Measurements from ENCODE around the gene RPTOR.

RPTOR gene

DNA sequence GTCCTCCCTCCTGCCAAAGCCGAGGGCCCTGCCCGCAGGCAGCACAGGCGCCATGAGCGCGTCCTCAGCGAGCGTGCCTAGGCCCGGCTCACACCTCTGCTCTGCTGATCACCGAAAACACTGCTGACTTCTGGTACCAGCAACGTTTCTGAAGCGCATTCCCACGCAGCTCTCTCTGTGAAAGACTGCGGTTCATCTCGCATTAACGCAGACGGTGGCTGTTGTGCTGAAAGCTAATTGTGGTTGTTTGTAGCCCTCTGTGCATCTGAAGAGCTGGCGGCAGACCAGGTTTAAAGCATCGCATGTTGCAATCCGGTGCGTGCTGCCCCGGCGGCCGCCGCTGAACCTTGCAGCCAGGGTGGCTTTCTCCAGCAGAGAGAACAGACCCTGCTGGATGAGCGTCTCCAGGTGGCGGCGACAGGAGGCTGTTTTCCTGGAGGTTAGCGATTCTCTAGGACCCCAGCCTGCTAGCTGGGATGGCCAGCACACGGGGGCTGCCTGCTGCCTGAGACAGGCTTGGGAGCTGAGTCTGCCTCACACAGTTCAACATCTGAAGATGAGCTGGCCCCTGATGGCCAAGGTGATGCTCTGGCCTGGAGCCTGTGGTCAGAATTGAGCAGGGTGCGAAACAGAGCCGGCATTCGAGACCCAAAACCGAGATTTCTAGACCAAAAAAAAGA, 397.2 kb downstream of the RPTOR start:
- no peak overlapping the region for H3K4me3 ChIP-seq (ENCODE audit: low read length)
- H3K36me3 ChIP-seq (ENCODE audit: control insufficient read depth, insufficient read depth, low read length) = no peaks in the 10 kb centered on the region
- no peaks in the 10 kb centered on the region for H3K27me3 ChIP-seq (ENCODE audit: control insufficient read depth, insufficient read depth, low read length)
- no peaks in the 10 kb centered on the region for H3K9me3 ChIP-seq (ENCODE audit: control insufficient read depth, low read length)
- H3K4me1 ChIP-seq (ENCODE audit: control insufficient read depth, insufficient read depth, low read length) = peaks cover 5% of the 10 kb centered on the region
- no peak overlapping the region for H3K9ac ChIP-seq (ENCODE audit: low read length)

DNA sequence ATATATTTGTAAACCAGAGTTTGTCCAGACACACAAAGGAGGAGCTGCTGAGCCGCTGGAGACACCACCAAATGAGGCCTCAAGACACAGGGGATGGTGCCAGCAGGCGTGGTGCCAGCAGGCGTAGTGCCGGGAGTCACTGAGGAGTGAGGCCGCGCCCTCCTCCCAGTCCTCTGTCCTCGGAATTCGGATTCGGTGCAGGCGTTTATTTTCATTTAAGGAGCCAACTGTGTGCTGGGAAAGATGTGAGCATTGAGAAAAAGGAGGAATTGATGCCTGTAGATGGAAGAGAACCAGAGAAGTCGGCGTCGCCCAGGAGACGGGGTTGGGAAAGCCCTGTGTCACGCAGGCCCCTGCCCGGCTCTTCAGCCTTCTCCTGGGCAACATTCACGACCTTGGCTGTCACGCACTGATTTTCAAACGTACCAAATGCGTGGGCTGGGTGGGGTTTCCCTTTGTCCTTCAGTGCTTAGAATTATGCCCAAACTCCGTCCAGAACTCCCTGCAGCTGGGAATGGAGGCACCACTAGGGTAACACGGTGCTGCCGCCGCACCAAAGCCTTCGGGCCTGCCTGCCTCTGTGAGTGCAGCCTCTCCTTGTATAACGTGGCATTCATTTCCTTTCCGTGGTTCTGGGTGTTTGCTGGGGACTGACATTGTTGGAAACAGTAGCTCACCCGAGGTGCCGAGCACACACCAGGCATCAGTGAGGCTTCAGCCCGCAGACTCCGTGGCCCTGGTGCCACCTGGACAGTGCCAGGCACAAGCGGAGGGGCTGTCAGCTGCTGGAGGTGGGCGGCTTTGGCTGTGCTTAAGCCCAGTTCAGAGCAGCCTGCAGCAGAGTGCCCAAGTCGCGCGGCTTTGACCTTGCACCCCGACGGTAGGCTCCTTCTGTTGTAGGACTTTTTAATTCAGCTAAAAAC, 398.0 kb downstream of the RPTOR start:
- no peaks in the 10 kb centered on the region for H3K27me3 ChIP-seq (ENCODE audit: control insufficient read depth, insufficient read depth, low read length)
- H3K4me3 ChIP-seq (ENCODE audit: low read length) = no peak overlapping the region
- H3K36me3 ChIP-seq (ENCODE audit: control insufficient read depth, insufficient read depth, low read length) = no peaks in the 10 kb centered on the region
- H3K9ac ChIP-seq (ENCODE audit: low read length) = no peak overlapping the region
- peaks cover 5% of the 10 kb centered on the region for H3K4me1 ChIP-seq (ENCODE audit: control insufficient read depth, insufficient read depth, low read length)
- no peaks in the 10 kb centered on the region for H3K9me3 ChIP-seq (ENCODE audit: control insufficient read depth, low read length)

DNA sequence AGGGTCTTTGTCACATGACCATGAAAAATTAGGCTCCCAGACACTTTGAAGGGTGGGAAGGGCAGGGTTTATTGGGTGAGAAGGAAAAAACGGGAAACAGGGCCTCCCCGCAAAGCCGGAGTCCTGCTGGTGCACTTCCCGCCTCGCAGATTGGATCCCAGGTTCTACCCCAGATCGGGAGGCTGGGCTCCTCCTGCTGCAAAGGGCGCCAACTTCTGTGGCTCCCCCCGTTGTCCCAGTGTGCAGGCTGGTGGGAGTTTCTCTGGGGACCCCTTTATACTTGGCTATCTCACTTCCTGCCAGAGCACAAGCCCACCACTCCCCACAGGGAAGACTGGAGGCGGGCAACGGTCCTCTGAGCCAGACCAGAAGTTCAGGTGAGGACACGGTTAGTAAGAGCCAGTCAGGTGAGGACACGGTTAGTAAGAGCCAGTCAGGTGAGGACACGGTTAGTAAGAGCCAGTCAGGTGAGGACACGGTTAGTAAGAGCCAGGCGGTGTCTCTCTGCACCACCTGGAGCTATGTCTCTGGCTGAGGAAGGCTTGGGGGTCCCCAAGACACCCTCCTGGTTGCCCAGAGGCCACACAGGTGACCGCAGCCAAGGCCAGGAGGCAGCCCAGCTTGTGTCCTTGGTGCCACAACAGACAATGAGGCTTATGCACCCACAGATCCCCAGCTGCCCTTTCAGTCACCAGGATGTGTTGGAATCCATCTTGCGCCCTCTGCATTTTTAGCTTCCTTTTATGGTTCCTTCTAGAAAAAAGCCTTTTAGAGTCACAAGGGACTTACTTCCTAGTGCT, 398.9 kb downstream of the RPTOR start:
- H3K4me3 ChIP-seq (ENCODE audit: low read length) = no peak overlapping the region
- H3K9me3 ChIP-seq (ENCODE audit: control insufficient read depth, low read length) = no peaks in the 10 kb centered on the region
- H3K9ac ChIP-seq (ENCODE audit: low read length) = no peak overlapping the region
- H3K36me3 ChIP-seq (ENCODE audit: control insufficient read depth, insufficient read depth, low read length) = no peaks in the 10 kb centered on the region
- no peaks in the 10 kb centered on the region for H3K27me3 ChIP-seq (ENCODE audit: control insufficient read depth, insufficient read depth, low read length)
- peaks cover 5% of the 10 kb centered on the region for H3K4me1 ChIP-seq (ENCODE audit: control insufficient read depth, insufficient read depth, low read length)

DNA sequence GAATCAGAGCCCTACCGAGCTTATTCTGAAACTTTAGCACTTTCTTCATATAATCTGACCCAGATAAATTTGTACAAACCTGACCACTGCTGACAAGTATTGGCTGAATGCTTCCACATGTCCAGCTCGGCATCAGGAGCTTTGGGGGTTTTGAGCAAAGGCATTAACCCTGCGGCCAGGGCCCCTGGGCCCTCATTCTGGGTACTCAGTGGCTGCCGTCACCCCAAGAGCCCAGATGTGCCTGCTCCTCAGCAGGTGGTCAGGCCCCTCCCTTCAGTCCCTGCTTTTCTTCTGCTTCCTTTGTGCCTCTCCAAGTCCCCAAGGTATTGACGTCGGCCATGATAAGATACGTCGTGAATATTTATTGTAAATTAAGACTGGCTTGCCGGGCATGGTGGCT, 399.7 kb downstream of the RPTOR start:
- H3K27me3 ChIP-seq (ENCODE audit: control insufficient read depth, insufficient read depth, low read length) = no peaks in the 10 kb centered on the region
- peaks cover 5% of the 10 kb centered on the region for H3K4me1 ChIP-seq (ENCODE audit: control insufficient read depth, insufficient read depth, low read length)
- H3K9me3 ChIP-seq (ENCODE audit: control insufficient read depth, low read length) = no peaks in the 10 kb centered on the region
- no peak overlapping the region for H3K4me3 ChIP-seq (ENCODE audit: low read length)
- H3K9ac ChIP-seq (ENCODE audit: low read length) = no peak overlapping the region
- no peaks in the 10 kb centered on the region for H3K36me3 ChIP-seq (ENCODE audit: control insufficient read depth, insufficient read depth, low read length)

DNA sequence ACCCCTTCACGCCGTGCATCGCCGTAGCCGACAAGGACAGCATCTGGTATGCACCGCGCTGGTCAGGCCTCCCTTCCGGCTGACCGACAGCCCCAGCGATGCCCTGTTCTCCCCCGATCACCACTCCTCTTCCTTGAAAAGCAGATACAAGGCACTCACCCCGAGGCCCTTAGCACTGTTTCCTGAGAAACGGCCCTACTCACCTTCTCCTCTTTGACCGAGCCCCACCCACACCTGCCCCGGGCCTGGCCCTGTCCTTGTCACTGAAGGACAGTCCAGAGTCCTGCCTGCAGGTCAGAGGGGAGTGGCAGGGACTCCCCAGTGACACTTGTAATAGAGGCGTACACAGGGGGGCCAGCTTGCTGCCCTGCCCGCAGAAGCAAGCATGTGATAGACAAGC, 401.1 kb downstream of the RPTOR start:
- Histone ChIP-seq H3K9ac (ENCODE audit: low read length) (no peak overlapping the region), H3K36me3 (ENCODE audit: control insufficient read depth, insufficient read depth, low read length) (no peaks in the 10 kb centered on the region), H3K4me3 (ENCODE audit: low read length) (no peak overlapping the region), H3K4me1 (ENCODE audit: control insufficient read depth, insufficient read depth, low read length) (peaks cover 5% of the 10 kb centered on the region), H3K9me3 (ENCODE audit: control insufficient read depth, low read length) (no peaks in the 10 kb centered on the region), H3K27me3 (ENCODE audit: control insufficient read depth, insufficient read depth, low read length) (no peaks in the 10 kb centered on the region)

DNA sequence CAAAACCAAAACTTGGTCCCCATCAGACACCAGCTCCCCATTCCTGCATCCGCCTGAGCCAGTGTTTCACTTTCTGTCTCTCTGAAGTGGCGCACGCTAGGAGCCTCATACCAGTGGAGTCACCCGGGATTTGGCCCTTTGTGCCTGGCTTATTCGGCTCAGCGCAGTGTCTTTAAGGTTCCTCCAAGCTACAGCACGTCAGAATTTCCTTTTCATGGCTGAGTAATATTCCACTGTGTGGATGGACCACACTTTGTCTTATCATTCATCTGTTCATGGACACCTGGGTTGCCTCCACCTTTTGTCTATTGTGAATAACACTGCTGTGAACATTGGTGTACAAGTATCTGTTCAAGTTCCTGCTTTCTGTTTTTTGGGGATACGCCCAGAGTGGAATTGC, 401.8 kb downstream of the RPTOR start:
- Histone ChIP-seq H3K4me1 (ENCODE audit: control insufficient read depth, insufficient read depth, low read length) (peaks cover 5% of the 10 kb centered on the region), H3K27me3 (ENCODE audit: control insufficient read depth, insufficient read depth, low read length) (no peaks in the 10 kb centered on the region), H3K9me3 (ENCODE audit: control insufficient read depth, low read length) (no peaks in the 10 kb centered on the region), H3K36me3 (ENCODE audit: control insufficient read depth, insufficient read depth, low read length) (no peaks in the 10 kb centered on the region), H3K4me3 (ENCODE audit: low read length) (no peak overlapping the region), H3K9ac (ENCODE audit: low read length) (no peak overlapping the region)

DNA sequence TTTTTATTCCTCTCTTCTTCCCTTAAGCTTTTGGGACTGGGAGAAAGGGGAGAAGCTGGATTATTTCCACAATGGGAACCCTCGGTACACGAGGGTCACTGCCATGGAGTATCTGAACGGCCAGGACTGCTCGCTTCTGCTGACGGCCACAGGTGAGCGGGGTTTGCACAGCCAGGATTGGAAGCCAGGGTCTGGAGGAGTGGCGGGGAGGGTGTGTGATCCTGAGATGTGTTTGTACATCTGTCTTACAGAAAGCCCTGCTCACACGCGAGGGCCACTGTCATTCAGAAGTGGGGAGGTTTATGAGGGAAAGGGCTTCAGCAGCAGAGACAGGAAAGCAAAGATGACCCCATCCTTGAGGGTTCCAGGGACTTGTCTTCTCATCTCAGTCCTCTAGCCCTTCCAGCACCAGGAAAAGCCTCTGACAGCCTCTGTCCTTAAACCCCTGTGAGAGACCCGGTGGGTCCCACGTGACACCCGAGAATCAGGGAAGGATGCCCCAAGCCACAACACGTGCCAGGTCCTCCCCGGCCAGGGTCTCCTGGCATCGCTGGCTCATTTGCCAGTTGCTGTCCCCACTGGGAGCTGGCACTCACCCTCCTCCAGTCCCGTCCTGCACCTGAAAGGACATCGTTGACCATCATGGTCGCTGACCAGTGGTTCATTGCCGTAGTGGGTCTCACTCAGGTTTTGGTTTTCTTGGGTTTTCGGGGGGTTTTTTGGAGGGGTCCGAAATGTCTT, 402.7 kb downstream of the RPTOR start:
- no peaks in the 10 kb centered on the region for H3K4me1 ChIP-seq (ENCODE audit: control insufficient read depth, insufficient read depth, low read length)
- no peak overlapping the region for H3K4me3 ChIP-seq (ENCODE audit: low read length)
- no peaks in the 10 kb centered on the region for H3K9me3 ChIP-seq (ENCODE audit: control insufficient read depth, low read length)
- no peak overlapping the region for H3K9ac ChIP-seq (ENCODE audit: low read length)
- H3K36me3 ChIP-seq (ENCODE audit: control insufficient read depth, insufficient read depth, low read length) = no peaks in the 10 kb centered on the region
- no peaks in the 10 kb centered on the region for H3K27me3 ChIP-seq (ENCODE audit: control insufficient read depth, insufficient read depth, low read length)

DNA sequence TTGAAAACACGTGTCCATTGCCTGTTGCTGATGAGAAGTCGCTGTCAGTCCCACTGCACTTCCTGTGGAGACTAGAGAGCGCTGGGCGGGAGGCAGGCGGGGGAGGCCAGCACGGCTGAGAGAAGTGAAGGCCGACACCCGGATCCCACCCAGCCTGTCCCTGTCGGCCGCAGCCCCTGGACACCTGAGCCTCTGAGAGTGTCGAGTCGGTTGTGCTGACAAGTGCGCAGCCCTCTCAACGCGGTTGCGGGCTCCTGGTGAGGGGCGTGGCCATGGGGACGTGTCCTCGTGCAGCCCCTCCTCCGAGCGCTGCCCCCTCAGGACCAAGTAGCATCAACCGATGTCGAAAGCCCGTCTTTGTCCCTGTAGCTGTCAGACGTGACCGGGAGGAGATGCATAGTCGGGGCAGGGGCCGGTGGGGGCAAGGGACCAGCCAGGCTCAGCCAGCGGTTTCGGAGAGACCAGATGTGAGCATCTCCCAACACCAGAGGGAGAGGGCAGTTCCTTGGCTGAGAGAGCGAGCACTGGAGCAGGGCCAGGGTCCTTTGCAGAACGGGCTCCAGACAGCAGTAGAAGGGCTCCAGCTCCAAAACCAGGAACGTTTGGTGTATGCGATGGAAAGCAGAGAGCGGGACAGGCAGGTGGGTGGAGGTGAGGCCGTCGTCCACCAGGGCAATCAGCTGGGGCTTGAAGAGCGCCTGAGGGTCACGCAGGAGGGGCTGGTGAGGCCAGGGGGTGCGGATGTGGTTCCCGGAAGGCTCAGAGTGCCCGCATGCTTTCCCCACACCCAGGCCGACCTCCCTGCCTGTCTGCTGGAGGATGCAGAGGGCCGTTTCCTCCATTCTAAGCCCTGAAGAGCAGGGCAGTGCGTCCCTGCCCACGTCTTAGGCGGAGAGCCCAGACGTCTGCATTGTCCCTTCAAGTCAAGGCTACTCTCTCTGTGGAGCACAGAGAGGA, 403.7 kb downstream of the RPTOR start:
- H3K4me1 ChIP-seq (ENCODE audit: control insufficient read depth, insufficient read depth, low read length) = no peaks in the 10 kb centered on the region
- no peaks in the 10 kb centered on the region for H3K27me3 ChIP-seq (ENCODE audit: control insufficient read depth, insufficient read depth, low read length)
- H3K36me3 ChIP-seq (ENCODE audit: control insufficient read depth, insufficient read depth, low read length) = no peaks in the 10 kb centered on the region
- no peak overlapping the region for H3K9ac ChIP-seq (ENCODE audit: low read length)
- no peaks in the 10 kb centered on the region for H3K9me3 ChIP-seq (ENCODE audit: control insufficient read depth, low read length)
- no peak overlapping the region for H3K4me3 ChIP-seq (ENCODE audit: low read length)

DNA sequence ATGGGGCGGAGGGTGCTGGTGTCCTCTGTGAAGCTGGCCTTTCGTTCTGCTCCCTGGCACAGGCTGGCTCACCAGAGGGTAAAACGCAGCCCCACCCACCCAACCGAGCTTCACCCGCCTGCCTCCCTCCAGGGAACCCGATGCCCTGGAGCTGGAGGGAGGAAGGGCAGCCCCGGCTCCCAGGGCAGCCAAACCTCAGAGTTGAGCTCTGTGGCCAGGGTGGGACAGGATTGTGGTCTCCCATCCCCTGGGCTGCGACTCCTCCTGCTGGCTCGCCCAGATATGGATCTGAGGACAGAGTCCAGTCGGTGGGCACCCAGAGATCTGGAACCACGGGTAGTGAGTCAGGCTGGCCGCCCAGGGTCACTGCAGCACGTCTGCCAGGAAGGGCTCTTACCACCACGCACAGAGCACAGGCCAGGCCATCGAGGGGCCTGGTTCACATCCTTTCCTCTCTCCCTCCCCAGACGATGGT, 404.4 kb downstream of the RPTOR start:
- H3K36me3 ChIP-seq (ENCODE audit: control insufficient read depth, insufficient read depth, low read length) = no peaks in the 10 kb centered on the region
- no peaks in the 10 kb centered on the region for H3K27me3 ChIP-seq (ENCODE audit: control insufficient read depth, insufficient read depth, low read length)
- H3K4me3 ChIP-seq (ENCODE audit: low read length) = no peak overlapping the region
- no peaks in the 10 kb centered on the region for H3K9me3 ChIP-seq (ENCODE audit: control insufficient read depth, low read length)
- no peaks in the 10 kb centered on the region for H3K4me1 ChIP-seq (ENCODE audit: control insufficient read depth, insufficient read depth, low read length)
- H3K9ac ChIP-seq (ENCODE audit: low read length) = no peak overlapping the region

DNA sequence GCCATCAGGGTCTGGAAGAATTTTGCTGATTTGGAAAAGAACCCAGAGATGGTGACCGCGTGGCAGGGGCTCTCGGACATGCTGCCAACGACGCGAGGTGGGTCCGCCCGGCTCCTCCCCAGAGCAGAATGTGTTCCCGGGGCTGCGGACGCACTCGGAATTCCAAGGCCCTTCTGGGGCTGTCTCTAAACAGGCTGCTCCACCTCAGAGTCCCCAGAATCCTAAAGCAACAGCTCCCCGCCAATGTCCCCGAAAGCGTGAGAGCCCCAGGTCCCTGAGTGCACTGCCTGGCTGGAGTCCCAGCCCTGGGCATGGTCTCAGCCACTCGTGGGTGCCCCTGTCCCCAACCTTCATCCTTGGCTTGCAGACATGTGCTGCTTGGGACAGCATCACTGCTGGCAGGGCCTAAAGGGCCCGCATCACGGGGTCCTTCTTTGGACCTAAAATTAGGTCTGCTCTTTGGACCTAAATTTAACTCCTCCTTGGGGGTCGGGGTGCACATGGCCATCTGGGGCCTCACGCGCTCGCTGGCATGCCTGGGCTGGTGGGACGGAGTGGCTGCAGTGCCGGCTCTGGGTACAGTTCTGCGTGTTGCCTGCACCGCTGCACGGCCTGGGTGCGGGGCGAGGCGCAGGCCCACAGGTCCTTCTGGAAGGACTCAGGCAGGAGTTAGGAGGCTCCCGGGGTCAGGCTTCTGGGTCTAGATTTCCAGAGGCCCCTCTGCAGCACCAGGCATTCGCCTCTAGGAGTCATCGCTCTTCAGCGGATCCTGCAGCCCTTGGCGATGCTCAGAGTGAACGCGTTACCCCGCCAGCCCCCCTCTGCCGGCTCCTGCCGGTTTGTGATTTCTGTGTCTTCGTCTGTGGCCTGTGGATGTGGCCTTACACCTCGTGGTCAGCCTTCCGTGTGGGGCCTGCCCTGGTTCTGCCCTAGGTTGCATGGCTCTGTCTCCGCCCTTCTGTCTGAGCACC, 405.1 kb downstream of the RPTOR start:
- Histone ChIP-seq H3K4me1 (ENCODE audit: control insufficient read depth, insufficient read depth, low read length) (no peaks in the 10 kb centered on the region), H3K27me3 (ENCODE audit: control insufficient read depth, insufficient read depth, low read length) (no peaks in the 10 kb centered on the region), H3K4me3 (ENCODE audit: low read length) (no peak overlapping the region), H3K36me3 (ENCODE audit: control insufficient read depth, insufficient read depth, low read length) (no peaks in the 10 kb centered on the region), H3K9me3 (ENCODE audit: control insufficient read depth, low read length) (no peaks in the 10 kb centered on the region), H3K9ac (ENCODE audit: low read length) (no peak overlapping the region)
